GM19372 (cell line): ENCODE data around the gene ANO2.
"Not testable (repeated sequence)": the region's sequence is repeated elsewhere in the genome, so short reads cannot be mapped to it uniquely, and the experiment has no call there.

Experiments used
- ATAC-seq: cut with Tn5 transposase; IDR thresholded peaks from one replicate; pipeline ENCODE4 v1.9.1; 2021; ENCODE audit warnings: mild to moderate bottlenecking, low read depth, moderate library complexity; ENCODE audit not compliant: unreplicated experiment

ANO2 gene

GRCh38 chr12:5568325-5568981, 376.6 kb downstream of the ANO2 start:
- no peak for ATAC-seq

DNA sequence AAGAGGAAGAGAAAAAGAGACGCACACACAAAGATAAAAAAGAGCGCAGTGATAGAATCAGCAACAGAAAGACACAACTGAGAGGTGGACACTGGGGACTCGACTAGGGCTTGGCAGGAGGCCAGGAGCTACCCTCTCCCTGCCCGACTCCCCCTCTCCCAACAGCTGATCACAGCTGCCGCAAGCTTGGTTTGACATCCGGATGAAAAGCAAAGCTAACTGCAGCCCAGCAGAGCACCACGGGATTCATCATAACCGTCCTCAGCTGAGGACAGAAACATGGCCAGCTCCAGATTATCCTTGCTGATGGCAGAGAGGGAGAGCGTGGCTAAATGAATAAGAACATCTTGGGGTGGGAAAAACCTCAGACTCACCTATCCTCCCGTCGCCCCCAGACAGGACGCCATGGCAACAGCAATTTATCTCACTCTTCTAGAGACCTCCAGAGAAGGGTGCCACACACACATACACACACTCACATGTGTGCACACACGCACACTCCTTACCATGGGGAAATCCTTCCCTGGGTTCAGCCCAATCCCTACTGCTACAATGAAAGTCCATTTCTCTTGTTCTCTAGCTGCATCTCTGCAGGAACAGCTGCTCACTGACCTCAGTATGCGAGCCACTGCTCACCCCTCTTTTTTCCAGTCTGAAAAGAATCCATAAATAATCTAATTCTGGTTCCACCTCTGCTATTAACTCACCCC, 377.9 kb downstream of the ANO2 start:
- ATAC-seq: no peak

- no peak for ATAC-seq
Measured at GRCh38 chr12:5565933-5566599, 379.0 kb downstream of the ANO2 start.

- ATAC-seq: no peak
Measured at GRCh38 chr12:5562581-5562980, 382.5 kb downstream of the ANO2 start.

- ATAC-seq: no peak
Measured at GRCh38 chr12:5561846-5562245, 383.2 kb downstream of the ANO2 start.

DNA sequence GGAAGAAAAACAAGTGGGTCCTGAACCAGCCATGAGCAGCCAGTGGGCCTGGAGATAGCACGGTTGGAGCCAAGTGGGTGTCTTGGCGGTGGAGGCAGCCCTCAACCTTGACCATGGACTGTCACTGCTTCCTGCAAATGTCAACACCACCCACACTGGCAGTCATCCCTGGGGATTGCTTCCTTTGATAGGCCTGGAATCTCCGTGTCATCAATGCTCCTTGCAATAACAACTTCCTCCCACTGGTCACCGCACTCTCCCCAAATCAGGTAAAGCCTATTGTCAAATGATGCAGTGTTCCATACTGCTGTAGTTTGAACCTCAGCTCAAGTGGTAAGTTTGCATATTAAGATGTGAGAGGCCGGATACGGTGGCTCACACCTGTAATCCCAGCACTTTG, 384.0 kb downstream of the ANO2 start:
- no peak for ATAC-seq

DNA sequence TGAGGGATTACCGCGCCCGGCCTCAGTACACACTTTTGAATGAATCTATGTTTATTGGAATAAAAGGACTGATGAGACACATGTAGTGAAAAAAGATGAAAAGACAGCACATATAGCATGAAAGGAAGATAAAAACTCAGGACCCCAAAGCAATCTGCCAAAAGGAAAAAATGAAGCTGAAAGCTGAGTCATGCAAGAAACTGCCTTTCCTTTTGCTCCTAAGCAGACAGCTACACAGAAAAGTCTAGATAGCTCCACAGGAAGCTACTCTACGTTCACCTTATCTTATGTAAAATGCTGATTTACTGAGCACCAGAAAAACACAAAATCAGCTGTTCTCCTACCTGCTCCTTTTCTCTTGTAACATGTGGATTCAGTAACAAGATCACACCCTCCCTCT, 384.8 kb downstream of the ANO2 start:
- ATAC-seq: no peak

GRCh38 chr12:5557906-5558305, 387.2 kb downstream of the ANO2 start:
- no peak for ATAC-seq

DNA sequence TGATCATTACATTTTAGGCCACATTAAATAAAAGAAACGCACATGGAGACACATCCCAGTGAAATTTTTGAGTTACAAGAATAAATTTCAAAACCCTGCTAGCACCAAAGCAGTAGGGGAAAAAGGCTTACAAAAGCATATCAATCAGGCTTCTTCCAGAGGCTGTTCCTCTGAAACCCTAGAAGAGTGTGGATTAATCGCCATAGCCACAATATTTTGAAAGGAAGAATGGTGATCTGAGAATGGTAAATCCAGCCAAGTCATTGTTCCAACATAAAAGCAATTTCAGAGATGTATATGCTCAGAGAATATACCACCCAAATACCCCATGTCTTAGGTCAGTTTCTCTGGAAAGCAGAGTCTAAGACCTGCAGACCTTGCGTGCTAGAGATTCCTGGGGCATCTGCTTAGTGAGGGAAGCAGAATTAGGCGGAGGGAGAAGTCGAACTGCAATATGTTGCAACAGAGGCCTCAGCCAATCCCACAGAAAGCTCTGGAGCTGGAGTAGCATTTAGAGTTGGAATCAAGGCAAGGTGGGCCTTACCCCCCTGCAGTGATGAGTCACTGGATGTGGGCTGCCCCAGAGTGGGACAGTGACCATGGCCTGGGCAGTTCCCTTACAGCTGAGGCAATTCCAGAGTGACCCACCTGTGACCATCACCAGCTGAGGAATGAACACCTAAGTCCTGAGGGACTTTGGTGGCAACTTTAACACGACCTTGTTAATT, 387.9 kb downstream of the ANO2 start:
- no peak for ATAC-seq

GRCh38 chr12:5556033-5556614, 388.9 kb downstream of the ANO2 start:
- no peak for ATAC-seq

DNA sequence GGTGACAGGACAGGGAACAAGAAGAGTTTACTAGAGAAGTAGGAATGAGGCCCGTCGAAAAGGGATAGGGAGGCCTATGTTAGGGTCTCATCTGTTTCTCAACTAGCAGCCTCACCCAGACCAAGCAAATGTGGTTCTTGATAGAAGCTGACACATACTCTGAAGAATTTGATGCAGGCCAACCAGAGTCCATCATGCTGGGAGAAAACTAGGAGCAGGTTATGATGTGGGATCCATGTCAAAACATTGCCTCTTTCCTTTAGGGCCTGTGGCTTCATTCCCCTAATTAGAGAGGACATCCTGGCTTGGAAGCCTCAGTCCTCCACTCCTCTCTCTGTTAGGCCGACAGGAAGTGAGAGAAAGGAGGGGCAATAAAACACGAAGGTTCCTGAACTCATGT, 390.3 kb downstream of the ANO2 start:
- no peak for ATAC-seq

GRCh38 chr12:5549011-5549410, 396.0 kb downstream of the ANO2 start:
- ATAC-seq: no peak

DNA sequence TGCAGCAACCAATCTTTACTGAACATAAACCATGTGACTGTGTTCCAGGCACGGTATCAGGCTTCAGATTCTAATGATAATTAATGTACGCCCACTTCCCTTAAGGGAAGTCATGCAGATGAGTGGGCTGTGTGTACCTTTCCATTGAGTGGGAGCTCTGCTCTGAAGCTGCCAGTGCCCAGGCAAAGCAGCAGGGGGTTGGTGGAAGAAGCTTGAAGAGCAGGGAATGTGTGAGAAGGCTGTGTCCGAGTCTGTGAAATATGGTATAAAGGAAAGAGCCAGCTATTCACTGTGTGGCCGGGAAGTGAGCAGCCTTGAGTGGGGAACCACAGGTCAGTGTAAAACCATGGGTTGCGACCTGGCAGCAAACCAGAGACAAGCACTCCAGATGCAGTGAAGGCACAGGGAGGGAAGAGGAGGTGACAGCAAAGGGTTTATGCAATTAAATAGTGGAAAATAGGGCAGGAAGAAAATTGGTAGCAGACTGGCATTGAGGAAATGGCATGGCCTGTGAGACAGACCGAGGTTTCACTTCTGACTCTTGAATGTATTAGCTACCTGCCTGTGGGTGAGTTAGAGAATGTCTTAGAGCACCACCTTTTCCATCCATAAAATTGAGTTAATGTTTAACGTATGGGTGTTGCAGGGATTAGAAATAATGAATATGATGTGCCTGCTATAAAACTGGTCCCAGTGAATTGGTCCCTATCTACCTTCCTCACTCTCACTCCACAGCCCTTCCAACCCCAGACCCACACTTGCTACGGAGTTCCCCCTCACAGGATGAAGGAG, 396.7 kb downstream of the ANO2 start:
- ATAC-seq: no peak

DNA sequence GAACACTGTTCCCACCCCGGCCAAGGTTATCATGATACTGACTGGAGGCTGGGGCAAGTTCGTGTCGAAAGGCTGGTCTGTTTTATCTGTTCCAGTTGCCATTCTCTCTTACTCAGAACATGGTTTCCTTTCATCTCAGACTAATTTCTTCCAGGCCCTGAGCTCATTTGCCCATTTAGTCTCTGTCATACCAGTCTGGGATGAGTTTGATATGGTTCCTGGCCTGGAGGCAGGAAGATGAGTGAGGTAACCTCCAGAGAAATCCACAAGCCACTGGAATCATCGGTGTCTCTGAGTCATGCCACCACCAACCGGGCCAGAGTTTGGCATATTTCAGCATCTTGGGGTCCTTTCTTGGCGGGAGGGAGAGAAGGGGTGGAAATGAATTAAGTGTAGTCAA, 398.4 kb downstream of the ANO2 start:
- no peak for ATAC-seq

- ATAC-seq: no peak
Measured at GRCh38 chr12:5537771-5538170, 407.3 kb downstream of the ANO2 start.

DNA sequence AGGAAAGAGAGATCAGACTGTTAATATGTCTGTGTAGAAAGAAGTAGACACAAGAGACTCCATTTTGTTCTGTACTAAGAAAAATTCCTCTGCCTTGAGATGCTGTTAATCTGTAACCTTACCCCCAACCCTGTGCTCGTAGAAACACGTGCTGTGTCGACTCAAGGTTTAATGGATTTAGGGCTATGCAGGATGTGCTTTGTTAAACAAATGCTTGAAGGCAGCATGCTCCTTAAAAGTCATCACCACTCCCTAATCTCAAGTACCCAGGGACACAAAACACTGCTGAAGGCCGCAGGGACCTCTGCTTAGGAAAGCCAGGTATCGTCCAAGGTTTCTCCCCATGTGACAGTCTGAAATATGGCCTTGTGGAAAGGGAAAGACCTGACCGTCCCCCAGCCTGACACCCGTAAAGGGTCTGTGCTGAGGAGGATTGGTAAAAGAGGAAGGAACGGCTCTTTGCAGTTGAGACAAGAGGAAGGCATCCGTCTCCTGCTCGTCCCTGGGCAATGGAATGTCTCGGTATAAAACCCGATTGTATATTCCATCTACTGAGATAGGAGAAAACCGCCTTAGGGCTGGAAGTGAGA, 407.9 kb downstream of the ANO2 start:
- not testable (repeated sequence) for ATAC-seq

GRCh38 chr12:5535541-5535940, 409.5 kb downstream of the ANO2 start:
- ATAC-seq: no peak

DNA sequence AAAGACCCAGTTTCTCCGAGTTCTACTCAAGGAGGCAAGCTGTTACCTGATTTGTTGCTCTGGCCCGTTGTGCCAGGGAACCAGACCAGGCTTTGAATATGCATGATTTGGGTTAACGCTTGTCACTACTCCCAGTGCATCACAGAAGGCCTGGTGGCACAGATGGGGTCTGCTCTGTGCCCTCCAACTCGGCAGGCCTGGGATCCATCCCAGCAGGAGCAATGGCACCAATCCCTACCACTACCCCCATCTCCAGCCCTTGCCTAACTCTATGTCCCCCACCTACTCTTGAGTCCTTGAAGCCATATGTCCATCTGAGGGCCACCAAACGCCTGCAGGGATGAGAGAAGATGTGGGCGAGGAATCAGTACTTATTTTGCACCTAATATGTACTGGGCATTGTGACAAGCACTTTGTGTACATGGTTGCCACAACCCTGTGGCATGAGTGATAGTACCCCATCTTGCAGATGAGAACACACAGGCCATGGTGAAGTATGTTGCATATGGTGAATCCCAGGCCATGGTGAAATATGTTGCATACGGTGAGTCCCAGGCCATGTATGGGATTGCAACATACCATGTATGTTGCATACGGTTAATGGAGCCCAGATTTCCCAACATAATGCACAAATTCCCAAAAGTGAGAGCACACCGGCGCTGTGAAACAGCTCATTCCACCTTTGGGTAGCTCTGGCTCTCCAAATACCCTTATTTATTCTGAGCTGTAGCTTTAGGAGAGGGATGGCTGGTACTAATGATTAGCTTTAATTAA, 410.4 kb downstream of the ANO2 start:
- no peak for ATAC-seq

- no peak for ATAC-seq
Measured at GRCh38 chr12:5533368-5533767, 411.7 kb downstream of the ANO2 start.
